ENCODE measurements around the gene PCDHGC3. TPM values are rescaled to one million over a fixed set of nuclear protein-coding genes. Genes with fewer than 3 reads are reported as not detected.

Gene PCDHGC3
- total RNA-seq, 1 experiment from 2014 or later, result 17.3 TPM

GRCh38 chr5:141510850-141511601 lies 35.3 kb downstream of the PCDHGC3 start:
- no TSS peak for BruUV-seq (replicated peaks)
- Mint-ChIP-seq H3K27ac (ENCODE audit: low read depth, unreplicated experiment) (no peak overlapping the region), H3K27me3 (ENCODE audit: insufficient read depth, unreplicated experiment) (no peaks in the 10 kb centered on the region), H3K4me3 (ENCODE audit: unreplicated experiment) (no peak overlapping the region), H3K9me3 (ENCODE audit: unreplicated experiment) (no peaks in the 10 kb centered on the region), H3K36me3 (ENCODE audit: insufficient read depth, unreplicated experiment) (peaks cover 40% of the 10 kb centered on the region), H3K4me1 (ENCODE audit: insufficient read depth, unreplicated experiment) (peaks cover 57% of the 10 kb centered on the region)
- POLR2A ChIA-PET, result interaction anchor here (0.7 to 3.5 kb wide), 3 partner anchors 10 to 73 kb away, joined by 3 to 25 read pairs (median 7); no protein-coding TSS in a partner anchor
- DNase-seq (ENCODE audit: unreplicated experiment), result no peak
- CTCF ChIA-PET, result interaction anchor here (0.6 to 11.5 kb wide), 12 partner anchors 11 to 205 kb away, joined by 3 to 191 read pairs (median 5); partner anchors contain the start of genes PCDHGA10, PCDHGA7 and PCDHGC4
- intact Hi-C loops (cut with micrococcal nuclease), result no loop called here
- TF ChIP-seq, protein P1, sequence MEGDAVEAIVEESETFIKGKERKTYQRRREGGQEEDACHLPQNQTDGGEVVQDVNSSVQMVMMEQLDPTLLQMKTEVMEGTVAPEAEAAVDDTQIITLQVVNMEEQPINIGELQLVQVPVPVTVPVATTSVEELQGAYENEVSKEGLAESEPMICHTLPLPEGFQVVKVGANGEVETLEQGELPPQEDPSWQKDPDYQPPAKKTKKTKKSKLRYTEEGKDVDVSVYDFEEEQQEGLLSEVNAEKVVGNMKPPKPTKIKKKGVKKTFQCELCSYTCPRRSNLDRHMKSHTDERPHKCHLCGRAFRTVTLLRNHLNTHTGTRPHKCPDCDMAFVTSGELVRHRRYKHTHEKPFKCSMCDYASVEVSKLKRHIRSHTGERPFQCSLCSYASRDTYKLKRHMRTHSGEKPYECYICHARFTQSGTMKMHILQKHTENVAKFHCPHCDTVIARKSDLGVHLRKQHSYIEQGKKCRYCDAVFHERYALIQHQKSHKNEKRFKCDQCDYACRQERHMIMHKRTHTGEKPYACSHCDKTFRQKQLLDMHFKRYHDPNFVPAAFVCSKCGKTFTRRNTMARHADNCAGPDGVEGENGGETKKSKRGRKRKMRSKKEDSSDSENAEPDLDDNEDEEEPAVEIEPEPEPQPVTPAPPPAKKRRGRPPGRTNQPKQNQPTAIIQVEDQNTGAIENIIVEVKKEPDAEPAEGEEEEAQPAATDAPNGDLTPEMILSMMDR (IDR thresholded peaks at IDR 0.05; ENCODE audit: unreplicated experiment), result no peak

DNA sequence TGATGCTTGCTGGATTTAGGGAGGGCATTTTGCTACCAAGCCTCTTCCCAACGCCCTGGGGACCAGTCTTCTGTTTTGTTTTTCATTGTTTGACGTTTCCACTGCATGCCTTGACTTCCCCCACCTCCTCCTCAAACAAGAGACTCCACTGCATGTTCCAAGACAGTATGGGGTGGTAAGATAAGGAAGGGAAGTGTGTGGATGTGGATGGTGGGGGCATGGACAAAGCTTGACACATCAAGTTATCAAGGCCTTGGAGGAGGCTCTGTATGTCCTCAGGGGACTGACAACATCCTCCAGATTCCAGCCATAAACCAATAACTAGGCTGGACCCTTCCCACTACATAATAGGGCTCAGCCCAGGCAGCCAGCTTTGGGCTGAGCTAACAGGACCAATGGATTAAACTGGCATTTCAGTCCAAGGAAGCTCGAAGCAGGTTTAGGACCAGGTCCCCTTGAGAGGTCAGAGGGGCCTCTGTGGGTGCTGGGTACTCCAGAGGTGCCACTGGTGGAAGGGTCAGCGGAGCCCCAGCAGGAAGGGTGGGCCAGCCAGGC lies 36.1 kb downstream of the PCDHGC3 start:
- TSS peak; percentile 30 for BruUV-seq (replicated peaks)
- Mint-ChIP-seq H3K27ac (ENCODE audit: low read depth, unreplicated experiment) (no peak overlapping the region), H3K36me3 (ENCODE audit: insufficient read depth, unreplicated experiment) (peaks cover 48% of the 10 kb centered on the region), H3K4me1 (ENCODE audit: insufficient read depth, unreplicated experiment) (peaks cover 58% of the 10 kb centered on the region), H3K9me3 (ENCODE audit: unreplicated experiment) (no peaks in the 10 kb centered on the region), H3K4me3 (ENCODE audit: unreplicated experiment) (no peak overlapping the region), H3K27me3 (ENCODE audit: insufficient read depth, unreplicated experiment) (no peaks in the 10 kb centered on the region)
- TF ChIP-seq, protein P1 (IDR thresholded peaks at IDR 0.05; ENCODE audit: unreplicated experiment), result no peak
- DNase-seq (ENCODE audit: unreplicated experiment), result no peak
- intact Hi-C loops (cut with micrococcal nuclease), result no loop called here
- ChIA-PET CTCF (interaction anchor here (0.6 to 11.5 kb wide), 25 partner anchors 8 to 786 kb away, joined by 3 to 191 read pairs (median 4); partner anchors contain the start of genes PCDHB14, PCDHGA10, PCDHGB7 and PCDHGC3), POLR2A (interaction anchor here (0.8 to 2.7 kb wide), 4 partner anchors 9 to 427 kb away, joined by 3 to 10 read pairs (median 6); partner anchors contain the start of gene PCDHB14)

DNA sequence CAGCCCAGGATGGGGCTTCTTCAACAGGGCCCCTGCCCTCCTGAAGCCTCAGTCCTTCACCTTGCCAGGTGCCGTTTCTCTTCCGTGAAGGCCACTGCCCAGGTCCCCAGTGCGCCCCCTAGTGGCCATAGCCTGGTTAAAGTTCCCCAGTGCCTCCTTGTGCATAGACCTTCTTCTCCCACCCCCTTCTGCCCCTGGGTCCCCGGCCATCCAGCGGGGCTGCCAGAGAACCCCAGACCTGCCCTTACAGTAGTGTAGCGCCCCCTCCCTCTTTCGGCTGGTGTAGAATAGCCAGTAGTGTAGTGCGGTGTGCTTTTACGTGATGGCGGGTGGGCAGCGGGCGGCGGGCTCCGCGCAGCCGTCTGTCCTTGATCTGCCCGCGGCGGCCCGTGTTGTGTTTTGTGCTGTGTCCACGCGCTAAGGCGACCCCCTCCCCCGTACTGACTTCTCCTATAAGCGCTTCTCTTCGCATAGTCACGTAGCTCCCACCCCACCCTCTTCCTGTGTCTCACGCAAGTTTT lies 36.7 kb downstream of the PCDHGC3 start:
- POLR2A ChIA-PET, result interaction anchor here (0.6 to 3.5 kb wide), 7 partner anchors 9 to 500 kb away, joined by 3 to 27 read pairs (median 4); partner anchors contain the start of genes PCDHB14, PCDHGA10 and PCDHGC3
- Mint-ChIP-seq H3K27ac (ENCODE audit: low read depth, unreplicated experiment) (peak overlapping the region; percentile 81), H3K4me3 (ENCODE audit: unreplicated experiment) (no peak overlapping the region), H3K4me1 (ENCODE audit: insufficient read depth, unreplicated experiment) (peaks cover 58% of the 10 kb centered on the region), H3K9me3 (ENCODE audit: unreplicated experiment) (no peaks in the 10 kb centered on the region), H3K36me3 (ENCODE audit: insufficient read depth, unreplicated experiment) (peaks cover 53% of the 10 kb centered on the region), H3K27me3 (ENCODE audit: insufficient read depth, unreplicated experiment) (no peaks in the 10 kb centered on the region)
- DNase-seq (ENCODE audit: unreplicated experiment), result peak; percentile 81
- BruUV-seq (replicated peaks), result no TSS peak
- TF ChIP-seq, protein P1 (IDR thresholded peaks at IDR 0.05; ENCODE audit: unreplicated experiment), result peak; percentile 98
- CTCF ChIA-PET, result interaction anchor here (0.6 to 11.5 kb wide), 30 partner anchors 9 to 320 kb away, joined by 3 to 191 read pairs (median 4); partner anchors contain the start of genes PCDHB10, PCDHB14, PCDHGA10 and PCDHGB7
- intact Hi-C loops (cut with micrococcal nuclease), result no loop called here

Data from MCF 10A (cell line).